Testis (tissue), 2 donors: ENCODE results near the gene BRAF.

ENCODE experiments used
- POLR2A ChIP-seq: fragments of 450-650 bp; IDR thresholded peaks from one replicate; pipeline ENCODE4 v1.6.1; 2017; ENCODE audit warnings: antibody characterized with exemption, mild to moderate bottlenecking, moderate library complexity
- TF ChIP-seq, protein P1 (sequence below), 3 experiments: fragments of 450-650 bp in 2 of 3; fragments of 200-600 bp in 1 of 3; sonication (generic) in 1 of 3; IDR thresholded peaks; one replicate each; pipeline ENCODE4 v1.5.1; 2016 to 2019; ENCODE audit warnings: antibody characterized with exemption in 3 of 3, mild to moderate bottlenecking in 2 of 3, moderate library complexity in 1 of 3

DNA sequence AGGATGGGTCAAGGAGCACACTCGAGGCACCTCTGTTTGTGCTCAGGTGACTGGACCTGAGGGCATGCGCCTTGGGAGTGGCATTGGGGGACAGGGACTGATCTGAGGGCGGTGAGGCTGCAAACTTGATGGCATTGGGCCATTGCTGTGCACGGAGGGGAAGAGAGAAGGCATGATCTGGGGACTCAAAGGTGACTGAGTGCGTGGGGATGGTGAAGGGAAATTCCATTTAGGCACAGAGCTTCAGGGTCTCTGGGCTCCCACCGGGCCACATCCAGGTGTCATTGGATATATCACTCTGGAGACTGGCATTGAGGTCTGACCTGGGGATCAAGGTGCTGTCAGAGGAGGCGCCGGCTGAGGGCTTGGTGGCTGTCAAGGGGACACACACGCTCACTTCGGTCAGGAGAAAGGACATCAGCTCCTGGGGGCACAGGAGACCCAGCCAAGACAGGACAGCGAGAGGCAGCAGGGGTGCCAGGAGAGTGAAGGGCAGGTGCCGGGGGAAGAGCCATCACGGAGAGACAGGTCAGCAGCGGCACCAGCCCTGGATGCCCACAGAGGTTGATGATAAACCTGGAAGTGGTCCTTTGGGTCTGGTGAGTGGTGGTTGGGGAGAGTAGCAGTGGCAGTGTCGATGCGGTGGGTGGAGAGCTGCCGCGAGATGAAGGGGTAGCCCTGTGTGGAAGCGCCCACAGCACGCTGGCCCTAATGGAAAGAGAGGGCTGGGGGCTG, 246.5 kb downstream of the BRAF start:
- TF ChIP-seq, protein P1, sequence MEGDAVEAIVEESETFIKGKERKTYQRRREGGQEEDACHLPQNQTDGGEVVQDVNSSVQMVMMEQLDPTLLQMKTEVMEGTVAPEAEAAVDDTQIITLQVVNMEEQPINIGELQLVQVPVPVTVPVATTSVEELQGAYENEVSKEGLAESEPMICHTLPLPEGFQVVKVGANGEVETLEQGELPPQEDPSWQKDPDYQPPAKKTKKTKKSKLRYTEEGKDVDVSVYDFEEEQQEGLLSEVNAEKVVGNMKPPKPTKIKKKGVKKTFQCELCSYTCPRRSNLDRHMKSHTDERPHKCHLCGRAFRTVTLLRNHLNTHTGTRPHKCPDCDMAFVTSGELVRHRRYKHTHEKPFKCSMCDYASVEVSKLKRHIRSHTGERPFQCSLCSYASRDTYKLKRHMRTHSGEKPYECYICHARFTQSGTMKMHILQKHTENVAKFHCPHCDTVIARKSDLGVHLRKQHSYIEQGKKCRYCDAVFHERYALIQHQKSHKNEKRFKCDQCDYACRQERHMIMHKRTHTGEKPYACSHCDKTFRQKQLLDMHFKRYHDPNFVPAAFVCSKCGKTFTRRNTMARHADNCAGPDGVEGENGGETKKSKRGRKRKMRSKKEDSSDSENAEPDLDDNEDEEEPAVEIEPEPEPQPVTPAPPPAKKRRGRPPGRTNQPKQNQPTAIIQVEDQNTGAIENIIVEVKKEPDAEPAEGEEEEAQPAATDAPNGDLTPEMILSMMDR (IDR thresholded peaks at IDR 0.05) = no peak
- TF ChIP-seq POLR2A = no peak
